NCI-H524 (cell line): Measurements from ENCODE around the gene PGGT1B.
A peak's percentile ranks its signal among the peaks of the same experiment; 100 is the strongest.
"Not testable (repeated sequence)": the region's sequence is repeated elsewhere in the genome, so short reads cannot be mapped to it uniquely, and the experiment has no call there.

ENCODE experiments used
- DNase-seq, 2 experiments: peaks; one replicate each; lab custom pipeline; 2025; lab: John Stamatoyannopoulos, UW

PGGT1B gene

DNA sequence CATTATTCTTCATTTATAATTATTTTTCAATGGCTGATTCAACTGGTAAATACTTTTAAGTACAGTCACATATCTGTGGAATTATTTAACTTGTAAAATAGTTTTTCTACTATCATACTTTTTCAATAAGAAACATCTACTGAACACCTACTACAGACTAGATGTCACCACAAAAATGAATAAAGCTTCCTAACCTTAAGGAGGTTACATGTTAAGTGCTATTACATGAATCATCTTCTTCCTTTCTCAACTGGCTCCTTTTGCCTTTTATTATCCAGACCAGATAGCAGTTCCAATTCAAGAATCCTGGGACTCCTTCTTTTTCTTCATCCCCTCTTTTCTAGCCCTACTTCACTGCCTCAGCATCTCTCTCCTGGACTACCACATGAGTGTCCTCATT is 4.7 kb downstream of the PGGT1B start:
- no peak for DNase-seq

GRCh38 chr5:115249379-115249778 is 13.3 kb downstream of the PGGT1B start:
- DNase-seq: not testable (repeated sequence)

DNA sequence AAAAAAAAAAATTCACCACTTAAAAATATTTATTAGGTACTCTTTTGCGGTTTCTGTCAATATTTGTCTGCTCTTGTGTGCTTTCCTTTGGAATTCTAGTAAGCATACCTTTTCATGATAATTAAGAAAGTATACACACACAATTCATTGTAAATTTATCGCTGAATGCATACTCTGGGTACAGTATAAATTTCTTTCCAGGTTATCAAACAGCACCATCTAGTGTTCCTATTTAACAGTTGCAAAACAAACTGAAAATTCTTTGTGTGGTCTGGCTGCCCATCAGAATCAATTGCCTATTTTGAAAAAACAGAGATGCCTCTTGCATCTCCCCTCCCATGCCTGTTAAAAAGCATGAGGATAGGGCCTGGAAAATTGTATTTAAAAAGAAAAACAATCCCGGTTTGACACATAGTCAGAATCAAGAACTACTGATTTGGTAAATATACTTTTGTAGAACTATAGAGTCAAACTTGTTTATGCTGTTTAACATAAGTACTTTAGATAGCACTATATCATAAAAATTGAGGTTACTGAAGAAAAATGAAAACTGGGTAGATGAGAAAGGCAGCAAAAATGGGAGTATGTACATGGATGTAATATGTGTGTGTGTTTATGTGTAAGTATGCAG is 16.2 kb downstream of the PGGT1B start:
- peak in 1 of 2 experiments; percentile 52 for DNase-seq

- no peak for DNase-seq
Observed at GRCh38 chr5:115243412-115243811, 19.3 kb downstream of the PGGT1B start.

DNA sequence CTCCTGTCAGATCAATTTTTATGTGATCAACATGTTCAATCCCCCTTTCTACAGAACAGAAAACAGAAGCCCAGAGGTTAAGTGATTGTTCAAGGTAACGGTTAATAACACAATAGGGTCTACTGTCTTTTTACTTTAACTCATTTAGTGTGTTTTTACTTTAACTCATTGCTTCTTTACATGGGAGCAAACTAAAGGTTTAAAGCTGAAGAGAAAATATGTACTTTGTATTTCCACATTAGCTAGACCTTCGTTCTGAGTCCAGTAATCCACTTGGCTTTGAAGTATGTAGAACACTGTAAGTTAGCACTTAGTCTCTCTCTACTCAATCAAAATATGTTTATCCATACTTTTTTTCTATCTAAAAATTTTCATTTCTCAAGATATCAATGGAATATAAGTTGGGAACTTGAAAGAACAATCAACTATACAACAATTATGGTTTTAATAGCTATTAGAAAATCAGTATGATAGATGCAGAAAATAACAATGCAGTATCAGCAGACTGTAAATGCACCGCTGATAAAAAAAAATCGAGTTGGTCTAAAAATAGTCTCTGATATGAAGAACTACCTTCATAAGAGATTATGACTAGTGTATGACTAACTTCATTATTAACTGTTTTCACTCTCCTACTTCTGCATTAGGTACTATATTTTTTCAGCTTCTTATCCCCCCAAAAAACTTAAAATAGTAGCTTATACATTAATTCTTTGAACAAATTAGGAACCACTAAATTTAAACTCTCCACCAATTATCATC is 20.6 kb downstream of the PGGT1B start:
- DNase-seq: no peak

GRCh38 chr5:115237066-115237465 is 25.6 kb downstream of the PGGT1B start:
- no peak for DNase-seq

GRCh38 chr5:115236599-115236998 is 26.1 kb downstream of the PGGT1B start:
- DNase-seq: no peak

GRCh38 chr5:115231598-115231997 is 31.1 kb downstream of the PGGT1B start:
- DNase-seq: no peak

GRCh38 chr5:115229606-115230005 is 33.1 kb downstream of the PGGT1B start:
- DNase-seq: no peak

DNA sequence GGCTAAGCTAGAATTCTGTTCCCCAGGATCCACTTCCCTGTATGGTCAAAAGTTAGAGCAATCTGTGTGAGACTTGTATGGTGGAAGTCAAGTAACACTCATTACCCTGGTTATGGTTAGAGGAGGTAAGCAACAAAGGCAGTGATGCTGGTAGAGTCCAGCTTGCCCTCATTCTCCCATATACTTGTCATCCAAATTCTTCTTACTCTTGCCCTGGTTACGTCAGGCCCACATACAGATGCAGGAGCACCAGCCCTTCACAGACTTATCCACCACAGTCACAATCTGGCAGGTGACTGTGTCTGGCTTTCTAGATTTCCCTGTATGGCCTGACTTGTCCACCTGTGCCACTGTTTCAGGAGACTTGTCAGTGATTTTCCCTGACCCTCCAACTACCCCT is 35.4 kb downstream of the PGGT1B start:
- DNase-seq: no peak

DNA sequence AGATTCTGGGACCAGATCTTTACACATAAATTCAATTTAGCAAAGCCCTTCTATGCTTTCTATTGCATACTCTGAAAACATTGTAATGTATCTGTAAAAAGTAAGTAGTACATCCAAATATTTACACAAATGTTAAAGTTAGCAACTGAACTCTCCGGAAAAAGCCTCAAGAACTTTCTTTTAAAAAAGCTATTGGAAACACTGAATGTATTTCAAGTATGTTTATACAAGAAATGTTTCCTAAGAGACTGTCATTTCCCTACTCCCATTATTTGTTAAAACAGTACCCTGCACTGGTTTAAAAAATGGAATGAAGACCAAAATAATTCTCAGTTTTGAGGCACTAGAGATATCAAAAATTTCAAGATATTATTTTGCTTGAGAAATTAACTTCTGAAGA is 48.1 kb downstream of the PGGT1B start:
- no peak for DNase-seq

GRCh38 chr5:115209279-115209678 is 53.4 kb downstream of the PGGT1B start:
- no peak for DNase-seq

DNA sequence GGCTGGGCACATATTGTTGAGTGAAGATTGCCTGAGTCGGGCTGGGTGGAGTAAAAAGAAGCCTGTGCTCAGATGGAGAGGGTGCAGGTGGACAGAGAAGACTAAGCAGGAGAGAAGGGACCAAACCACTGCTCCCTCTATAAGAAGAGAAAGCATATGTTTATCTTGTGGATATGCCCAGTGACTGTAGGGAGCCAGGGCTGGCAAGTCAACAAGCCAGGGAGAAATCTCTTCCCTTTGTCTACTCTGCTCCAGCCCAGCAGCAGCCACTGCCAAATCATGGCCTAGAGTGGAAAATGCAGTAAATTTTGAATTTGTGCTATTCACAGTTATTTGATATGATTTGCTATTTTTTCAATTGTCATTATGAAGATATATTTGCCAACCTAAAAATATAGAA is 59.7 kb downstream of the PGGT1B start:
- no peak for DNase-seq

GRCh38 chr5:115196161-115196560 is 66.5 kb downstream of the PGGT1B start:
- no peak for DNase-seq

GRCh38 chr5:115194676-115195075 is 68.0 kb downstream of the PGGT1B start:
- DNase-seq: no peak

DNA sequence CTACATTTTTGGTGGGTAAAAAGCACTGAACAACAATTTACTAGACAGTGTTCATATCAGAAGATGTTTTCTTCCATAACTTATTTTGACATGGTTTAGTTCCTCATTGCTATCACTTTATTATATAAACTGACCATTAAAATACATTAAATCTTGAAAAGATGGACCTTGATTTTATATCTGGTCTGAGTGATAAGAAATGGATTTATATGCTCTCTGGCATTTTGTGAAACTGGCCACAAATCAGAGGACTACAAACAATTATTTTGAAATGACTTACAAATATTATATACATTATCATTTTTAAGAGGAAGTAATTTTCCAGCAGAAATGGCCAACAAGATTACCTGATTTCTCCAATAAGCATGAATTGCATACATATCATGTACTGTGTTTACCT is 69.4 kb downstream of the PGGT1B start:
- no peak for DNase-seq

DNA sequence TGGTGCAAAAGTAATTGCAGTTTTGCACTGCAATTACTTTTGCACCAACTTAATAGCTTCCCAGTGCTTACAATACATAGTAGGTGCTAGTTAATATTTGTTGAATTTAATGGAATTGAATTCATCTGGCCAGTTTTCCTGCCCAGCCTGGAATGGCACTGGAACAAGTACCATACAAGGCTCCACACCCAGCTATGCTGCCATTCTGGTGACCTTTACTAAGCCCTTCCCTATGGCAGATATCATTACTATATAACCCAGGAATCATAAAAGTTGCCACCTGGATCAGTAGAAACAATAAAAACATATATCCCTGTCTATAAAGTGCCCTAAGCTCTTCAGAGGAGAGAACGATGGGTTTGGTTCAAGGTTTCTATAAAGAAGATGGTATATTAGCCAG is 70.6 kb downstream of the PGGT1B start:
- DNase-seq: no peak

DNA sequence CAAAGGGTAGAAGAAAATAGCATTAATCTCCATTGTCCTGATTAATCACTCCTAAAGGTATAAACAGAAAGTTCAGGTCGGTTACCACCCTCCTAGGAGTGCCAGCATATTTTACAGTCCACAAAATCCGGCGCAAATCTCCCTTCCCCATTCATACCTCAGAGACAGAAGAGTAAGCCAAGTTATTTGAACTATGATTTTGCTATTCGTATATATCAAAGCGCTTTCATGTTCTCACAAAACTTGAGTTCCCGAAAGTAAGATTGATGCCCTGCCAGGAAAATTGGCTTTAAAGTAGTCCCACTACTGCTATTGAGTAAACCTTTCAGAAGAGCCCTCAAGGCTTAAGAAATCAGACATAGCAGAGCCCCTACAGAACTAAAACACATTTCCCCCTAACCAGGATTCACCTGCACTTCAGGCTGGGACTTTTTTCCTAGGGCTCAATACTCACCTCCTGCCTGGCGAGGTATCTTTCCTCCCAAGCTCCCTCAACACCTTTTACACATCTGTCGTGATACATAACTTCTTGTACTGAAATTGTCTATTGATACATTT is 71.1 kb downstream of the PGGT1B start:
- DNase-seq: no peak

DNA sequence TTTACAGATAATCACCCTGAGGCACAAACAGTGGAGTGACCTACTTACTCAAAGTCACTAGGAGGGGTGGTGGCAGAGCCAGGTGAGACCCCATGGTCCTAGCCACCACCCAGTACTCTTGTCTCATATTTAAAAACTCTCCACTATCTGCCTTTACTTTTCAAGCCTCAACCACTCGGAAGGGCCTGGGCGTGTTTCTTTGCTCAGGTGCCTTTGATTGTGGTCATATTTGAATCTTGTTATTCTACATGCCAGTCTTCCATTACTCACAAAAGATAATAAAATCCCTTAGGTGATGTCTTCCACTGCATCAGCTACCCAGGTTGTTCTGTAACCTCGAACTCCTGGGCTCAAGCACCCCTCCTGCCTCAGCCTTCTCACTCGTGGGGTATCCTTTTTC is 72.3 kb downstream of the PGGT1B start:
- DNase-seq: no peak

DNA sequence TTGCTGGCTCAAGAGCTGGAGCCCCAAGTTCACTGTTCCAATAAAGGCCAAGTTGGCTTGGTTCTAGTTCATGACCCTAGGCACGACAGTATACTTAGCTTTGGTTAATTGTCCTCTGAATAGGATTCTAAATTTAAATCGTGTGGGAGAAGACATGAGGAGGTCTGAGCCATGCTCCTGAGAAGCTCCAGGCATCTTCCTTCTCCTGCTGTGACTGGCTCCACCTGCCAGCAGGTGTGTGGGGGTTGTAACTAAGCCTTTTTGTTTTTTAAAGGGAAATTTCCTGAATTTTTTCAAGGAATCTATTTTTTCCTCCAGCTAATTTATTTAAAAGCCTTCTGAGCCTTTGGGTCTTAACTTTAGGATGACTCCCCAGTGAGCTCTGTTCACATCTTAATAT is 72.8 kb downstream of the PGGT1B start:
- DNase-seq: no peak

DNA sequence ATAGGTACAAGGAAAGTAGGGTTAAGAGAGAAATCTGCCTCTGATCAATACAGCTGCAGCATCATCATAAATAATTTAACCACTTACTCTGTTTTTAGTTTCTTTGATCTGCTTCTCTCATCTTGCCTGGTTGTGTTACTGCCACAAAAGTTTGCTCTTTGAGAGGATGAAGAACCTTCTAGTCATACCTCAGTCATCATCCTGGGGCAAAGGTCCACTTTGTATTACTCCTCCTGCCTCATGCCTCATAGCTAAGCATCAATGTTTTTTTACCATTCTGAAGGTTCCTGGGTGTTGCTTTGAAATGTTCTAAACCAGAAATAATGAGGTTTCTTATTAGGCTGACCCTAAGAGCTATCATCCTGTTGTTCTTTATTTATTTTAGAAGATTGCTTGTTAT is 75.9 kb downstream of the PGGT1B start:
- DNase-seq: no peak

- DNase-seq: no peak
Observed at GRCh38 chr5:115184770-115185169, 77.9 kb downstream of the PGGT1B start.

DNA sequence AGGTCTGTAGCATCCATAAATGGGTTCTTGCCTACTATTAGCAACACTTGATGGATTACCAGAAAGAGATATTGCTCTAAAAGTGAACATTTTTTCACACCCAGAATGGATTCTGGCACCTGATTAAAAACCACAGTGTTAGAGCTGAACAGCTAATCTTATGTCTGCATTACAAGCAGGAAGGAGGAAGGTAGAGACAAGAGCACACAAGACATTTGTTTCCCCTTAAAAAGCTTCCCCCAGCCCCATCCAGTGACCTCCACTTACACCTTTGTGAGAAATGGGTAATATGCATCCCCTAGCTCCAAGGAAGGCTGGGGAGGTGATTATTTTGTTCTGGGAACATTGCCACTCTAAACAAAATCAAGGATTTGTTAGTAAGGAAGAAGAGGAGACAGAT is 80.9 kb downstream of the PGGT1B start:
- no peak for DNase-seq
